Measurements from ENCODE around the gene WDR36.

GRCh38 chr5:111168608-111169007 lies 76.5 kb downstream of the WDR36 start:
- TF ChIP-seq POLR2A (IDR thresholded peaks at IDR 0.05) (no peak), CTCF (IDR thresholded peaks at IDR 0.05) (no peak)

Measured in adrenal gland (tissue), 5 donors.